GM18951 (cell line): ENCODE data around the gene IGF1R.

ENCODE experiments used
- POLR2A ChIP-seq: IDR thresholded peaks from 4 replicates; pipeline ENCODE4 v1.6.1; 2011; ENCODE audit warnings: mild to moderate bottlenecking; ENCODE audit not compliant: insufficient read length, insufficient read depth; ENCODE audit errors: extremely low read depth
- in situ Hi-C: fragments of 300-500 bp; cut with MboI; formaldehyde crosslinking; loops from one replicate; pipeline ENCODE4 v1.12.0; 2022; ENCODE audit warnings: low sequenced_read_pairs, mixed read lengths, inconsistent platforms; ENCODE audit not compliant: unreplicated experiment

The IGF1R gene

GRCh38 chr15:98731712-98732450, 83.5 kb downstream of the IGF1R start:
- no peak for TF ChIP-seq POLR2A
- in situ Hi-C loops = no loop called here

- in situ Hi-C loops = no loop called here
- no peak for TF ChIP-seq POLR2A
Measured at GRCh38 chr15:98733098-98733497, 84.8 kb downstream of the IGF1R start.

- in situ Hi-C loops = no loop called here
- no peak for TF ChIP-seq POLR2A
Measured at GRCh38 chr15:98734466-98735199, 86.3 kb downstream of the IGF1R start.

GRCh38 chr15:98735304-98735703, 87.0 kb downstream of the IGF1R start:
- in situ Hi-C loops = no loop called here
- no peak for TF ChIP-seq POLR2A

GRCh38 chr15:98735895-98736617, 87.7 kb downstream of the IGF1R start:
- no peak for TF ChIP-seq POLR2A
- in situ Hi-C loops = no loop called here

- TF ChIP-seq POLR2A = no peak
- in situ Hi-C loops = no loop called here
Measured at GRCh38 chr15:98737159-98737558, 88.8 kb downstream of the IGF1R start.

- TF ChIP-seq POLR2A = no peak
- in situ Hi-C loops = no loop called here
Measured at GRCh38 chr15:98737721-98738120, 89.4 kb downstream of the IGF1R start.

GRCh38 chr15:98738689-98739401, 90.5 kb downstream of the IGF1R start:
- in situ Hi-C loops = no loop called here

GRCh38 chr15:98740295-98740694, 92.0 kb downstream of the IGF1R start:
- in situ Hi-C loops = no loop called here
- TF ChIP-seq POLR2A = no peak

More at GRCh38 chr15:98738689-98739401, 90.5 kb downstream of the IGF1R start:
- no peak for TF ChIP-seq POLR2A

- in situ Hi-C loops = no loop called here
Measured at GRCh38 chr15:98740963-98741362, 92.6 kb downstream of the IGF1R start.

GRCh38 chr15:98743177-98743576, 94.8 kb downstream of the IGF1R start:
- TF ChIP-seq POLR2A = no peak
- in situ Hi-C loops = no loop called here

More at GRCh38 chr15:98740963-98741362, 92.6 kb downstream of the IGF1R start:
- no peak for TF ChIP-seq POLR2A

GRCh38 chr15:98744506-98744905, 96.2 kb downstream of the IGF1R start:
- in situ Hi-C loops = no loop called here

GRCh38 chr15:98745179-98745578, 96.8 kb downstream of the IGF1R start:
- no peak for TF ChIP-seq POLR2A
- in situ Hi-C loops = no loop called here

More at GRCh38 chr15:98744506-98744905, 96.2 kb downstream of the IGF1R start:
- no peak for TF ChIP-seq POLR2A

GRCh38 chr15:98745650-98746374, 97.5 kb downstream of the IGF1R start:
- in situ Hi-C loops = no loop called here

More at GRCh38 chr15:98745650-98746374, 97.5 kb downstream of the IGF1R start:
- TF ChIP-seq POLR2A = no peak
